Activated CD4-positive, alpha-beta memory T cell treated with anti-CD3 and anti-CD28 coated beads, Interleukin-2, amount 10 ng/mL, durations not matched to agents 7 days and 5 days (primary cell): ENCODE results near the gene SMPD2. TPM values are rescaled to one million over a fixed set of nuclear protein-coding genes. Genes with fewer than 3 reads are reported as not detected.

Experiments used
- CTCF ChIA-PET: fragments of 350-600 bp; sonication (Branson Sonifier 250); formaldehyde crosslinking; loops from one replicate; lab custom pipeline; 2021; ENCODE audit warnings: antibody characterized with exemption, inconsistent platforms; lab: Charles Lee
- POLR2A ChIA-PET: fragments of 350-600 bp; sonication (Branson Sonifier 250); formaldehyde crosslinking; loops from one replicate; lab custom pipeline; 2021; ENCODE audit warnings: antibody characterized with exemption; lab: Charles Lee
- DNase-seq: peaks from one replicate; pipeline ENCODE4 v3.0.0-alpha.2; 2020
- H3K27ac Mint-ChIP-seq: one replicate; pipeline ENCODE4 v1.8.0; 2021; ENCODE audit warnings: mild to moderate bottlenecking, mixed read lengths
- H3K27me3 Mint-ChIP-seq: one replicate; pipeline ENCODE4 v1.8.0; 2021; ENCODE audit warnings: mixed read lengths
- H3K36me3 Mint-ChIP-seq: one replicate; pipeline ENCODE4 v1.8.0; 2021; ENCODE audit warnings: low read depth, mixed read lengths
- H3K4me1 Mint-ChIP-seq: one replicate; pipeline ENCODE4 v1.8.0; 2021; ENCODE audit warnings: mixed read lengths
- H3K4me3 Mint-ChIP-seq: one replicate; pipeline ENCODE4 v1.8.0; 2021; ENCODE audit warnings: mild to moderate bottlenecking, mixed read lengths
- H3K9me3 Mint-ChIP-seq: one replicate; pipeline ENCODE4 v1.8.0; 2021; ENCODE audit warnings: mixed read lengths
- total RNA-seq, 2 experiments: library from RNA; stranded (reverse); gene quantifications; one replicate each; pipeline ENCODE4 v1.2.3, GENCODE V29; 2021

Gene SMPD2
- total RNA-seq: 10 to 100 TPM; 15.9 to 16.9 TPM

DNA sequence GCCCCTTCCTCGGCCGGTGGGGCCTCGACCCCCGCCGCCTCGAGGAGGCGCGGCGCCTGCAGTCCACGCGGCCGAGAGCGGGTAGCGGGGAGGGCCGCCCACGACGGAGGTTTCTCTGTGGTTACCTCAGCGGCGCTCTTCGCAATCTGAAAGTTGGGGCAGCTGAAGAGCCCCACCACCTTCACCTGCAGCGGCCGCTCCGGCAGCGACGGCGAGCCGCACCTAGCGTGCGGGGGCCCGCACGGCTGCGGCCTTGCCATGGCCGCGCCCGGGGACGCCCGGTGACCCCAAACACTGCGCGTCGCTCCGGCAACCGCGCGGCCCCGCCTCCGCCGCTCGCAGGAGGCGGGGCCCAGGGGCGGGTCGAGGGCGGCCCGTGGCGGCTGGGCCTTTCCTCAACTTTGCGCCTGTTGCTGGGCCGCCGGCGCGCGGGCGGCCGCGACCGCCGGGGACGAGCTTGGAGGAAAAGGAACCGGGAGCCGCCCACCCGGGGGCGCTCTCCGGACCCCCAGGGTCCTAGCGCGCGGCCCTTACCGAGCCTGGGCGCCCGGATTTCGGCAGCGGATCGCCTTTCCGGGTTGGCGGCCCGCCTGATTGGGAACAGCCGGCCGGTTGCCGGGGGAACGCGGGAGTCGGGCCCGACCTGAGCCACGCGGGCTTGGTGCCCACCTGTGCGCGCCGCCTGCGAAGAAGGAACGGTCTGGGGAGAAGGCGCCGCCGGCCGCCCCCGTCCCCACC is at the start of gene SMPD2, which contains the start of gene PPIL6:
SMPD2 (plus strand) TSS at position 394 of the 738 bp plus-strand sequence. CDS start 398 bp downstream, outside the sequence.
PPIL6 (minus strand) TSS at position 298 of the 738 bp plus-strand sequence; CDS start at position 260, 38 bp downstream.
- Mint-ChIP-seq H3K27ac (peak within 1 kb of the TSS; percentile 75), H3K27me3 (peaks cover 4% of the 10 kb centered on the region), H3K9me3 (no peaks in the 10 kb centered on the region), H3K4me1 (peaks cover 32% of the 10 kb centered on the region), H3K4me3 (peak within 1 kb of the TSS; percentile 90), H3K36me3 (peaks cover 33% of the 10 kb centered on the region)
- POLR2A ChIA-PET: interaction anchor here (0.7 to 11.5 kb wide), 11 partner anchors 14 to 346 kb away, joined by 3 to 243 read pairs (median 12); partner anchors contain the start of genes CD164, CEP57L1, MICAL1 and SESN1
- CTCF ChIA-PET: interaction anchor here (1.2 to 6.5 kb wide), 7 partner anchors 14 to 253 kb away, joined by 3 to 36 read pairs (median 5); partner anchors contain the start of genes CD164, MICAL1 and ZBTB24
- peak; percentile 81 for DNase-seq

GRCh38 chr6:109393157-109393885 is 47.2 kb upstream of the SMPD2 start:
- Mint-ChIP-seq H3K36me3 (no peaks in the 10 kb centered on the region), H3K27ac (no peak overlapping the region), H3K4me1 (peaks cover 11% of the 10 kb centered on the region), H3K27me3 (peaks cover 1% of the 10 kb centered on the region), H3K9me3 (no peaks in the 10 kb centered on the region), H3K4me3 (no peak overlapping the region)
- POLR2A ChIA-PET: interaction anchor here (0.6 to 1.0 kb wide), 3 partner anchors 9 to 243 kb away, joined by 3 to 5 read pairs (median 4); partner anchors contain the start of gene CD164
- DNase-seq: no peak
- CTCF ChIA-PET: interaction anchor here (0.7 to 4.6 kb wide), 3 partner anchors 10 to 268 kb away, joined by 5 to 26 read pairs (median 10); partner anchors contain the start of gene CD164

- Mint-ChIP-seq H3K36me3 (no peaks in the 10 kb centered on the region), H3K4me3 (no peak overlapping the region), H3K4me1 (peaks cover 11% of the 10 kb centered on the region), H3K9me3 (no peaks in the 10 kb centered on the region), H3K27ac (no peak overlapping the region), H3K27me3 (peaks cover 1% of the 10 kb centered on the region)
- POLR2A ChIA-PET: interaction anchor here (0.7 to 1.0 kb wide), 4 partner anchors 8 to 12 kb away, joined by 4 to 5 read pairs (median 4); partner anchors contain the start of gene CD164
- CTCF ChIA-PET: interaction anchor here (0.7 to 4.6 kb wide), 2 partner anchors 11 to 269 kb away, joined by 10 to 26 read pairs; partner anchors contain the start of gene CD164
- no peak for DNase-seq
Measured at GRCh38 chr6:109393886-109394281, 46.6 kb upstream of the SMPD2 start.

- ChIA-PET CTCF (interaction anchor here (1.1 to 2.0 kb wide), 3 partner anchors 11 to 644 kb away, joined by 3 to 5 read pairs (median 3); no protein-coding TSS in a partner anchor), POLR2A (interaction anchor here (2.6 kb wide), 1 partner anchor 13 kb away, joined by 13 read pairs; the partner anchor contains the start of gene CD164)
- no peak overlapping the region for H3K27ac Mint-ChIP-seq
- H3K4me3 Mint-ChIP-seq: no peak overlapping the region
- H3K9me3 Mint-ChIP-seq: no peaks in the 10 kb centered on the region
- peaks cover 7% of the 10 kb centered on the region for H3K4me1 Mint-ChIP-seq
- no peaks in the 10 kb centered on the region for H3K36me3 Mint-ChIP-seq
- peaks cover 1% of the 10 kb centered on the region for H3K27me3 Mint-ChIP-seq
- no peak for DNase-seq
Measured at GRCh38 chr6:109396046-109396718, 44.3 kb upstream of the SMPD2 start.

DNA sequence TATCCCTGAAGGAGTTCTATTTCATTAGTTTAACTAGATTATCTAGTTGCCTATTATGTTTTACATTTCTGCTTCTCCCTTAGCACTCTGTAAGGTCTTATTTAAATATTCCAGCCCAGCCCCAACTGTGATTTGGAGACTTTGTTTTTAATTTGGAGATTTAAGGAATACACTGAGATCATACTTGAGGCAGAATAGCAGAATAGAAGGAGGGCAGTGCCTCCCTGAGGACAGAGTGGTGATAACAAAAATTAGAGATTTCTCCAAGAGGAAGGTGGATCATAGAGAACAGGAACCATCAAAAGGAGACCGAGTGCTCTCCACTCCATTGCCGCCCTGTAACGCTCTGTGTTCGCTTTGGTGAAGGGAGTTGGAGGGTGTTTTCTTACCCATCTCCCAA is 43.5 kb upstream of the SMPD2 start:
- peaks cover 5% of the 10 kb centered on the region for H3K4me1 Mint-ChIP-seq
- ChIA-PET POLR2A (interaction anchor here (2.6 kb wide), 1 partner anchor 14 kb away, joined by 13 read pairs; the partner anchor contains the start of gene CD164), CTCF (interaction anchor here (1.1 to 2.0 kb wide), 2 partner anchors 11 to 643 kb away, joined by 3 to 5 read pairs; no protein-coding TSS in a partner anchor)
- H3K9me3 Mint-ChIP-seq: no peaks in the 10 kb centered on the region
- H3K4me3 Mint-ChIP-seq: no peak overlapping the region
- no peak overlapping the region for H3K27ac Mint-ChIP-seq
- no peaks in the 10 kb centered on the region for H3K36me3 Mint-ChIP-seq
- H3K27me3 Mint-ChIP-seq: peaks cover 1% of the 10 kb centered on the region
- DNase-seq: no peak

- ChIA-PET POLR2A (no interaction called here), CTCF (no interaction called here)
- Mint-ChIP-seq H3K4me3 (no peak overlapping the region), H3K9me3 (no peaks in the 10 kb centered on the region), H3K4me1 (no peaks in the 10 kb centered on the region), H3K27ac (no peak overlapping the region), H3K27me3 (peaks cover 8% of the 10 kb centered on the region), H3K36me3 (no peaks in the 10 kb centered on the region)
- no peak for DNase-seq
Measured at GRCh38 chr6:109406196-109406595, 34.3 kb upstream of the SMPD2 start.

- H3K4me3 Mint-ChIP-seq: no peak overlapping the region
- H3K27ac Mint-ChIP-seq: no peak overlapping the region
- no peak for DNase-seq
- no peaks in the 10 kb centered on the region for H3K4me1 Mint-ChIP-seq
- H3K36me3 Mint-ChIP-seq: no peaks in the 10 kb centered on the region
- no peaks in the 10 kb centered on the region for H3K9me3 Mint-ChIP-seq
- H3K27me3 Mint-ChIP-seq: peaks cover 19% of the 10 kb centered on the region
- ChIA-PET POLR2A (no interaction called here), CTCF (no interaction called here)
Measured at GRCh38 chr6:109411034-109411433, 29.5 kb upstream of the SMPD2 start.

GRCh38 chr6:109417646-109418045 is 22.9 kb upstream of the SMPD2 start:
- Mint-ChIP-seq H3K4me1 (no peaks in the 10 kb centered on the region), H3K27ac (no peak overlapping the region), H3K9me3 (no peaks in the 10 kb centered on the region), H3K27me3 (peaks cover 6% of the 10 kb centered on the region), H3K4me3 (no peak overlapping the region), H3K36me3 (no peaks in the 10 kb centered on the region)
- POLR2A ChIA-PET: no interaction called here
- no peak for DNase-seq
- CTCF ChIA-PET: no interaction called here

- Mint-ChIP-seq H3K27ac (no peak overlapping the region), H3K4me1 (no peaks in the 10 kb centered on the region), H3K27me3 (peaks cover 2% of the 10 kb centered on the region), H3K36me3 (no peaks in the 10 kb centered on the region), H3K4me3 (no peak overlapping the region), H3K9me3 (no peaks in the 10 kb centered on the region)
- DNase-seq: no peak
- ChIA-PET CTCF (interaction anchor here (0.6 kb wide), 1 partner anchor 618 kb away, joined by 3 read pairs; no protein-coding TSS in a partner anchor), POLR2A (no interaction called here)
Measured at GRCh38 chr6:109420751-109421150, 19.8 kb upstream of the SMPD2 start.

DNA sequence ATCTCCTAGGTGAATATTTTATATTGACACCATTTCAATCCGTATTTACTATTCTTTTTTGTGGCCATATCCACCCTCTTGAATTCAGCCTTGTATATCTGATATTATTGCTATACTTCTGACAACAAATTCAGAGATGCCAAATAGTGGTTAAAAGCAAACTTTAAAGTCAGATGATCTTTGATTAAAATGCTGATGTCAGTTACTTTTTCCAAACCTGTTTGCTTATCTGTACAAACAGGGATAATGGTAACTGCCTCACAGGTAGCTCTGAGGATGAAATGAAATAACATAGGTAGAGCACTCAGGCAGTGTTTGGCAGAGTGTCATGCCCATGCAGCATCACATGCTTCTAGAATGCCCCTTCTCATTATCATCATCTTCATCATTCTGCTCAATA is 19.3 kb upstream of the SMPD2 start:
- ChIA-PET CTCF (interaction anchor here (0.6 kb wide), 1 partner anchor 618 kb away, joined by 3 read pairs; no protein-coding TSS in a partner anchor), POLR2A (no interaction called here)
- H3K4me1 Mint-ChIP-seq: no peaks in the 10 kb centered on the region
- H3K36me3 Mint-ChIP-seq: no peaks in the 10 kb centered on the region
- H3K9me3 Mint-ChIP-seq: no peaks in the 10 kb centered on the region
- H3K27ac Mint-ChIP-seq: no peak overlapping the region
- DNase-seq: no peak
- H3K4me3 Mint-ChIP-seq: no peak overlapping the region
- H3K27me3 Mint-ChIP-seq: peaks cover 2% of the 10 kb centered on the region

GRCh38 chr6:109424946-109425345 is 15.6 kb upstream of the SMPD2 start:
- POLR2A ChIA-PET: no interaction called here
- CTCF ChIA-PET: no interaction called here
- Mint-ChIP-seq H3K9me3 (no peaks in the 10 kb centered on the region), H3K27me3 (peaks cover 3% of the 10 kb centered on the region), H3K36me3 (no peaks in the 10 kb centered on the region), H3K4me1 (no peaks in the 10 kb centered on the region), H3K4me3 (no peak overlapping the region), H3K27ac (no peak overlapping the region)
- DNase-seq: no peak

DNA sequence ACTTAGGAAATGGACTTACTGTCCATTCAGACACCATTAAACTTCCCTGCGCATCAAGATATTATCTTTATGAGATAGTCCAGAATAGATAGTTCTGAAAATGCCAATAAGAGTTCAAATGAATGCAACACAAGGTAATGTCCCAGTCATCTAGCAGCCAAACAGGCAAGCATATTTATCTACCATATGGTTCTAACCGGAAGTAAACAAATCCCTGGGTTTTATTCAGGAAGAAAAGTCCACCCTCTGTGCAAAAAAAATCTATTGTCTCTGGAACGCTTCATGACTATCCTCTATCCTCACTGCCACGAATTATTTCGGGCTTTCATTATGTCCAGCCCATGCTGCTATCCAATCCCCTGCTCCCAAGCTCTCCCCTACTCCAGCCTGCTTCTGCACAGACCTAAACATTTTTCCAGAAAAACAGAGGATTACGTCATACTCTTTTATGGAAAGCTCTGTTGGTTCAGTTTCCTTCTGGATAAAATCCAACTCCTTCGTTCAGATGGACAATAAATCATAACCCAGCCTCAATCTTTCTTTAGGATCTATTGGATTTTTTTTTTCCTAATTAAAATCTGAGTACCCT is 11.5 kb upstream of the SMPD2 start:
- no peaks in the 10 kb centered on the region for H3K36me3 Mint-ChIP-seq
- no peaks in the 10 kb centered on the region for H3K9me3 Mint-ChIP-seq
- H3K27ac Mint-ChIP-seq: no peak overlapping the region
- peaks cover 9% of the 10 kb centered on the region for H3K27me3 Mint-ChIP-seq
- CTCF ChIA-PET: interaction anchor here (0.7 kb wide), 1 partner anchor 80 kb away, joined by 3 read pairs; no protein-coding TSS in a partner anchor
- no peak for DNase-seq
- no peaks in the 10 kb centered on the region for H3K4me1 Mint-ChIP-seq
- POLR2A ChIA-PET: interaction anchor here (0.6 kb wide), 1 partner anchor 56 kb away, joined by 3 read pairs; no protein-coding TSS in a partner anchor
- no peak overlapping the region for H3K4me3 Mint-ChIP-seq
